Epidermal melanocyte (primary cell): Measurements from ENCODE around the gene ALG8.
"Not testable (repeated sequence)": the region's sequence is repeated elsewhere in the genome, so short reads cannot be mapped to it uniquely, and the experiment has no call there.

Experiments
- DNase-seq: peaks from one replicate; pipeline ENCODE4 v3.0.0; 2011; ENCODE audit warnings: low spot score; ENCODE audit not compliant: insufficient read length

The ALG8 gene

GRCh38 chr11:78100676-78101472 lies 38.6 kb downstream of the ALG8 start:
- DNase-seq = no peak

DNA sequence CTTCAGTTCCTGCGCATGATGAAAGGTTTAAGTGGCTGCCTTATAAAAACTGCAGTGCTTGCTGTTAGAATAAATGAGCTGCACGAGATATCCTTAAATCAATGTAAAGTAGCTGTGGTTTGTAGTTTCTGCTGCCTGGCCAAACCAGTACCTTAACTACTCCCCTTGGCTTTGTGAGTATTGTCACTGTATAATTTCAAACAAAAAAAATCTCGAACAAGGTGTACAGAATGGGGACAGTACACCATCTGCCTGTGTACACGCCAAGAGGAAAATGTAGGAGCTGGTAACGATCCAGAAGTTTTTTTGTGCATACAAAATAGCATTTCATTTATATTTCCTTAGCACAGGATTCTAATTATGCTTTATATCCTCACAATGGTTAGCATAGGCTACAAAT lies 39.2 kb downstream of the ALG8 start:
- no peak for DNase-seq

DNA sequence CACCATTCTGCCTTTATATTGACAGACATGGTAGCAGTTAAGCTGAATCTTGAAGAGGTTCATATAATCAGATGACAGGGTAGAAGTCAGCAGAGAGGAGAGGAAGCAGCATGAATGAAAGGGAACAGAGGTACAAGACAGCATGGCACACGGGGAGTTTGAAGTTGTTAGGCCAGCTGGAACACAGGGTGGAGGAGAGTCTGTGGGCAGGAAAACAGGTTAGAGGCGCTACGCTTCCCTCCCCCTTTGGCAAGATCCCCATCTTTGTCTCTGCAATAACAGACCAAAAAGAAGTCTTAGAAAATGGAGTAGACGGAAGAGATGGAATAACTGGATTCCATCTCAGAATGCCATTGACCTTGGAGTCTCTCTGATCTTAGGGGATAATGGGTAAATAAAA lies 39.8 kb downstream of the ALG8 start:
- DNase-seq = no peak

- DNase-seq = no peak
Measured at GRCh38 chr11:78097666-78098385, 41.6 kb downstream of the ALG8 start.

GRCh38 chr11:78094250-78094649 lies 45.2 kb downstream of the ALG8 start:
- no peak for DNase-seq

GRCh38 chr11:78086521-78087074 lies 52.8 kb downstream of the ALG8 start:
- not testable (repeated sequence) for DNase-seq

DNA sequence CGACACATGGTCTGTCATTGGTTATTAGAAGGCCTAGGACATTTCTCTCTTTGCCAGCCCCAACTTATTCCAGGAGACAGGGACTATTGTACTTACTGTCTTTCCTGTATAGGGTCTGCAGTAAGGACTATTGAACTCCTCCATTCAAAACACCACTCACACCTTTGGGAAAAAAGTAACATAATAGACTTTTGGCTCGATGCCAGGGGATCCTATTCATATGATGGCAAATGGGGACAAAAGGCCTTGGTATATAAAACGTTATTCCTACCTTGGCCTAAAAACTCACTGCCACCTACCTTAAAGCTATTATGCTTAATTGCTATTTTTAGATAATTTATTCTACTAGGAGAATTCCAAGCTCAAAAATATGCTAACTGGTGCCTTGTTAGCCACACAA lies 53.5 kb downstream of the ALG8 start:
- no peak for DNase-seq

- not testable (repeated sequence) for DNase-seq
Measured at GRCh38 chr11:78084506-78084905, 54.9 kb downstream of the ALG8 start.

DNA sequence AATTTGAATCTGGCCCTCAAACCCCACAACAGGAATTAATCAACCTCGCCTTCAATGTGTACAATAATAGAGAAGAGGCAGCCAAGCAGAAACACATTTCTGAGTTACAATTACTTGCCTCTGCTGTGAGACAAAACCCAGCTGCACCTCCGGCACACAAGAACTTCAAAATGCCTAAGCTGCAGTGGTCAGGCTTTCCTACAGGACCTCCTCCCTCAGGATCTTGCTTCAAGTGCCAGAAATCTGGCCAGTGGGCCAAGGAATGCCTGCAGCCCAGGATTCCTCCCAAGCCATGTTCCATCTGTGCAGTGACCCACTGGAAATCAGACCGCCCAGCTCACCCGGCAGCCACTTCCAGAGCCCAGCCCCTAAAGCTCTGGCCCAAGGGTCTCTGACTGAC lies 56.4 kb downstream of the ALG8 start:
- no peak for DNase-seq

GRCh38 chr11:78082146-78082545 lies 57.3 kb downstream of the ALG8 start:
- no peak for DNase-seq

DNA sequence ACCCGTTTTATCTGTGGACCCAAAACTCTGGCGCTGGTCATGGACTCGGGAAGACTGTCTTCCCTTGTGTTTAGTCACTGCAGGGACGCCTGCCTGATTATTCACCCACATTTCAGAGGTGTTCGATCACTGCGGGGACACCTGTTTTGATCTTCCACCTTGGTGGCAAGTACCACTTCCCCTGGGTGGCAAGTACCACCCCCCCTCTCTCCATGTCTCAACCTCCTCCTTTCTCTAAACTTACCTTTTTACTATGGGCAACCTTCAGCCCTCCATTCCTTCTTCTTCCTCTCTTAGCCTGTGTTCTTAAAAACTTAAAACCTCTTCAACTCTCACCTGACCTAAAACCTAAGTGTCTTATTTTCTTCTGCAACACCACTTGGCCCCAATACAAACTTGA lies 57.8 kb downstream of the ALG8 start:
- no peak for DNase-seq

DNA sequence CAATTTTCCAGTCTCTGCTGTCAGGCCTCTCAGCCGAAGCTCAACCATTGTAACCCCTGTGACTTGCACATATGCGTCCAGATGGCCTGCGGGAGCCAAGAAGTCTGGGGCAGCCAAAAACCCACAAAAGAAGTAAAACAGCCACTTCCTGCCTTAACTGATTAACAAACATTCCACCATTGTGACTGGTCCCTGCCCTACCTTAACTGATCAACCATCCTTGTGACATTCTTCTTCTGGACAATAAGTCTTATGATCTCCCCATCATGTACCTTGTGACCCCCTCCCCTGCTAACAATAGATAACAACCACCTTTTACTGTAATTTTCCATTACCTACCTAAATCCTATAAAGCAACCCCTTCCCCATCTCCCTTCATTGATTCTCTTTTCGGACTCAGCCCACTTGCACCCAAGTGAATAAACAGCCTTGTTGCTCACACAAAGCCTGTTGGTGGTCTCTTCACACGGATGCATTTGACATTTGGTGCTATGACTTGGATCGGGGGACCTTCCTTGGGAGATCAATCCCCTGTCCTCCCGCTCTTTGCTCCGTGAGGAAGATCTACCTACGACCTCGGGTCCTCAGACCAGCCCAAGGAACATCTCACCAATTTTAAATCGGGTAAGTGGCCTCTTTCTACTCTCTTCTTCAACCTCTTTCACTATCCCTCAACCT lies 58.5 kb downstream of the ALG8 start:
- DNase-seq = no peak

DNA sequence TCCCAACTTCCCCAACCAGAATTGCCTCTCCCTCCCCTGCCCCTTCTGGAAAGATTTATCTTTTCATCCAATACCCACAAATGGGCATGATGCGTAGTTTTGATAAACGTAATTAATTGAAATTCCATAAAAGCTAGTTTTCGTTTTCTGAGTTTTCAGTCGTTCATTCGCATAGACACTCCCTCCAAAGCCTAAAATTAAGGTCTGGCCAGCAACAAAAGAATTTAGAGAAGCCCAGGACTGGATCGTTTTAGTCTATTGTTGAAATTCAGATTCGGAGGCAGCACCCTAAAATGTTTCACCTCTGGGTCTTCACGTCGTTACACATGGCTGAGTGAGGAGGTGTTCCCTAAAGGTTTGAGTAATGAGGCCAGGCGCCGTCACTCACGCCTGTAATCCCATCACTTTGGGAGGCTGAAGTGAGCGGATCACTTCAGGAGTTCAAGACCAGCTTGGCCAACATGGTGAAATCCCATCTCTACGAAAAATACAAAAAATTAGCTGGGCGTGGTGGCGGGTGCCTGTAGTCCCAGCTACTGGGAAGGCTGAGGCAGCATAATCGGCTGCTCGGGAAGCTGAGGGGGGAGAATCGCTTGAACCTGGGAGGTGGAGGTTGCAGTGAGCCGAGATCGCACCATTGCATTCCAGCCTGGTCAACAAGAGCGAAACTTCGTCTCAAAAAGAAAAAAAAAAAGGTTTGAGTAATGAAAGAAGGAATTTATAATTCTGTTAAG lies 59.2 kb downstream of the ALG8 start:
- no peak for DNase-seq

GRCh38 chr11:78079232-78080083 lies 60.0 kb downstream of the ALG8 start, which contains the start of gene NDUFC2:
NDUFC2 (minus strand) TSS chr11:78079862; CDS start chr11:78079744, 118 bp downstream.
- DNase-seq = peak; percentile 68

DNA sequence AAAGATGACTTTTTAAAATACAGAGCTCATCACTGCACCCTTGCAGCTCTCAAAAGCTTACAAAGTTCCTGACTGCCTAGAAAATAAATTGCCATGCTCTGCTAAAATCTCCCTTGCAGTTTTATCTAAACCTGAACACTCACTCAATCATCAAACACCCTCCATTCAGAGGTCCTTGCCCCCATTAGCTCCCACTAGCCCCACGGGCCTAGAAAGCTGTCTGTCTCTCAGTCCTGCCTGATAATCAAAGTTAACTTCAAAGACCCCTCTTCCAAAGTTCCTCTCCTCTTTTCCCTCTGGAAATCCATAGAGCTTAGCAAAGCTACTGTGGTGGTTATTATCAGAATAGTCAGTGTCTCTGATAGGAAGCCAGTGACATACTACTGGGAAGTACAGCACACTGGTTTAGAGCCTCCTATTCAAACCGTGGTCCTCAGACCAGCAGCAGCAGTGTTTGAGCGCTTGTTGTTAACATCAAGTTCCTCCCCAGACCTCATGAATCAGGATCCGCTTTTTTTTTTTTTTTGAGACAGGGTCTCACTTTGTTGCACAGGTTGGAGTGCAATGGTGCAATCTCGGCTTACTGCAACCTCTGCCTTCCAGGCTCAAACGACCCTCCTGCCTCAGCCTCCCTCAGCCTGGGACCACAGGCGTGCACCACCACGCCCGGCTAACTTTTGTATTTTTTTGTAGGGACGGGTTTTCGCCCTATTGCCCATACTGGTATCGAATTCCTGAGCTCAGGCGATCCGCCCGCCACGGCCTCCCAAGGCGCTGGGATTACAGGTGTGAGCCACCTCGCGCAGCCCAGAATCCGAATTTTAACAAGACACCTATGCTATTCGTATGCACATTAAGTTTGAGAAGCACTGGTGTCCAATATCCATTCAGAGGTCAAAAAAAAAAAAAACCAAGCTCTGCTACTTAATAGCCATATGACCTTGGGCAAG lies 60.9 kb downstream of the ALG8 start:
- DNase-seq = no peak

DNA sequence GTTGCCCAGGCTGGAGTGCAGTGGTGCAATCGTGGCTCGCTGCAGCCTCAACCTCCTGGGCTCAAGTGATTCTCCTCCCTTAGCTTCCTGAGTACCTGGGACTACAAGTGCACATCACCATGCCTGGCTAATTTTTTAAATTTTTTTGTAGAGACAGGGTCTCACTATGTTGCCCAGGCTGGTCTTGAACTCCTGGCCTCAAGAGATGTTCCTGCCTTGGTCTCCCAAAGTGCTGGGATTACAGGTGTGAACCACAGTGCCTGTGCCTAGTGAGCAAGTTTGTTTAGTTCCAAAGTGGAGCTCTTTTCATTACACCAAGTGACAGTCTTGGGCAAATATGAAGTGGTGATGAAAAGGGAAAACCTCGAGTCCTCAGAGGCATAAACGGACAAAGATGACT lies 61.8 kb downstream of the ALG8 start:
- DNase-seq = not testable (repeated sequence)

- DNase-seq = no peak
Measured at GRCh38 chr11:78076733-78077403, 62.6 kb downstream of the ALG8 start.

DNA sequence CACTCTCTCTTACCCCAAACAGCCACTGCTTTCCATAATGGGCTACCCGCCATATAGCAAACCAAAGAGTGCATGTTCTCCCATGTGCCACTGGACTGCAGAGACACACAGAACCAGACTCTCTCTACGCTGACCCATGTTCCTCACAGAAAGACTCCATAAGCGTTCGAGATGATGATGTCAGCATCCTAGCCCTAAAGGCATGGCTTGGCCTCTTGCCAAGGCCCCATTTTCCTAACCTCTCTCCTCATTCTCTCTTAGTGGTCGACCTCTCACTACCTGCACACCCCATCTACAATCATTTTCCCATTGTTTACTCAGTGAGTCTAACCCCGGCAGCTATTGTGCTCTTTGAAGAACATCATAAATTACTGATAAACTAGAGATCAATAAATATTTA lies 64.7 kb downstream of the ALG8 start:
- DNase-seq = no peak

DNA sequence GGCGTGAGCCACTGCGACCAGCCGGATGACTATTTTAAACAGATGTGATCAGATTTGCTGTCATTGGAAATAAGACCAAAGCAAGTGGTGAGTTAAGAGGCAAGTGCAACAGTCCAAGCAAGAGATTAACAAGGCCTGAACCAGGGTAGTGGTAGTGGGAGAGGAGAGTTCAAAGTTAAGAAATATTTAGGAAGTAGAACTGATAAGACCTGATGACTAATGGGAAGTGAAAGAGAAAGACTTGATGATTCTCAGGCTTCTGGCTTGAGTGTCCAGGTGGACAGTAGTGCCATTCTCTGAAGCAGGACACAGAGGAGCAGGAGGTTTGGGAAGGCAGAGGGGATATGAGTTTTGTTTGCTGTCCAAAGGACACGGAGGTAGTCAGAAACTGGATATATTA lies 67.0 kb downstream of the ALG8 start:
- no peak for DNase-seq
